Neural cell (in vitro differentiated cells): ENCODE measurements around the gene NOS1AP. TPM values are rescaled to one million over a fixed set of nuclear protein-coding genes. Genes with fewer than 3 reads are reported as not detected.

ENCODE experiments used
- H2AFZ ChIP-seq: fragments of 200-600, 300-800 bp; sonication (generic), shearing (Covaris generic); 2 replicates; pipeline ENCODE4 v1.6.0; 2014; ENCODE audit warnings: low read depth, mild to moderate bottlenecking, antibody characterized with exemption, low read length, moderate library complexity
- H3F3A ChIP-seq: fragments of 200-600 bp; shearing (Covaris generic); 2 replicates; pipeline ENCODE4 v1.6.1; 2016; ENCODE audit warnings: mild to moderate bottlenecking, moderate library complexity, mixed read lengths, antibody characterized with exemption, low read length; ENCODE audit not compliant: insufficient read depth, poor library complexity, severe bottlenecking
- H3K27ac ChIP-seq: fragments of 200-600, 300-800 bp; sonication (generic), shearing (Covaris generic); 2 replicates; pipeline ENCODE4 v1.5.1; 2014; ENCODE audit warnings: mild to moderate bottlenecking, low read length, moderate library complexity
- H3K27me3 ChIP-seq: fragments of 300-800, 200-600 bp; sonication (generic), shearing (Covaris generic); 2 replicates; pipeline ENCODE4 v1.6.0; 2014; ENCODE audit warnings: mild to moderate bottlenecking, low read depth, low read length, moderate library complexity; ENCODE audit not compliant: insufficient read depth
- H3K36me3 ChIP-seq: fragments of 300-800, 200-600 bp; sonication (generic), shearing (Covaris generic); 2 replicates; pipeline ENCODE4 v1.5.1; 2014; ENCODE audit warnings: mild to moderate bottlenecking, antibody characterized with exemption, low read length, moderate library complexity; ENCODE audit not compliant: insufficient read depth
- H3K4me2 ChIP-seq: fragments of 300-800, 200-600 bp; sonication (generic), shearing (Covaris generic); 2 replicates; pipeline ENCODE4 v1.6.0; 2014; ENCODE audit warnings: mild to moderate bottlenecking, low read length
- H3K4me3 ChIP-seq: fragments of 300-800, 200-600 bp; sonication (generic), shearing (Covaris generic); 2 replicates; pipeline ENCODE4 v1.5.1; 2014; ENCODE audit warnings: mild to moderate bottlenecking, low read length, moderate library complexity
- H3K79me2 ChIP-seq: fragments of 200-600 bp; shearing (Covaris generic); replicated peaks from 2 replicates; pipeline ENCODE4 v1.6.0; 2014; ENCODE audit warnings: mild to moderate bottlenecking, low read length, moderate library complexity; ENCODE audit not compliant: insufficient read depth
- H3K9ac ChIP-seq: fragments of 300-800, 200-600 bp; sonication (generic), shearing (Covaris generic); 2 replicates; pipeline ENCODE4 v1.6.1; 2016; ENCODE audit warnings: mild to moderate bottlenecking, low read length, mixed read lengths
- H3K9me2 ChIP-seq: fragments of 200-600 bp; shearing (Covaris generic); 2 replicates; pipeline ENCODE4 v1.6.1; 2016; ENCODE audit warnings: mild to moderate bottlenecking, low read length, mixed read lengths; ENCODE audit not compliant: insufficient read depth
- H3K9me3 ChIP-seq: fragments of 200-600, 300-800 bp; sonication (generic), shearing (Covaris generic); 2 replicates; pipeline ENCODE4 v1.6.1; 2016; ENCODE audit warnings: mild to moderate bottlenecking, mixed run types, low read length, moderate library complexity, mixed read lengths
- H4K20me1 ChIP-seq: fragments of 200-600 bp; shearing (Covaris generic); 2 replicates; pipeline ENCODE4 v1.6.1; 2016; ENCODE audit warnings: mild to moderate bottlenecking, mixed run types; ENCODE audit not compliant: insufficient read depth
- CTCF ChIP-seq: fragments of 450-650 bp; IDR thresholded peaks from 2 replicates; pipeline ENCODE4 v1.5.1; 2014; ENCODE audit warnings: antibody characterized with exemption, mild to moderate bottlenecking, moderate library complexity; ENCODE audit not compliant: poor library complexity, severe bottlenecking
- EP300 ChIP-seq: fragments of 450-650 bp; conservative IDR thresholded peaks from 2 replicates; pipeline ENCODE4 v1.6.1; 2014; ENCODE audit warnings: antibody characterized with exemption, mild to moderate bottlenecking, moderate library complexity; ENCODE audit not compliant: poor library complexity, severe bottlenecking
- EZH2 ChIP-seq: fragments of 200-600, 300-800 bp; shearing (Covaris generic), sonication (generic); IDR thresholded peaks from 2 replicates; pipeline ENCODE4 v1.6.1; 2014; ENCODE audit warnings: antibody characterized with exemption, low read length, borderline replicate concordance, mild to moderate bottlenecking; ENCODE audit not compliant: insufficient read depth, poor library complexity, severe bottlenecking
- MXI1 ChIP-seq: fragments of 450-650 bp; conservative IDR thresholded peaks from 2 replicates; pipeline ENCODE4 v1.6.1; 2014; ENCODE audit warnings: antibody characterized with exemption, mild to moderate bottlenecking; ENCODE audit not compliant: poor library complexity, severe bottlenecking
- POLR2AphosphoS5 ChIP-seq: IDR thresholded peaks from 2 replicates; pipeline ENCODE4 v1.6.1; 2012
- RAD21 ChIP-seq: fragments of 450-650 bp; conservative IDR thresholded peaks from 2 replicates; pipeline ENCODE4 v1.6.1; 2014; ENCODE audit warnings: antibody characterized with exemption, mild to moderate bottlenecking, moderate library complexity
- REST ChIP-seq: IDR thresholded peaks from 2 replicates; pipeline ENCODE4 v1.6.1; 2012; ENCODE audit warnings: borderline replicate concordance
- SMC3 ChIP-seq: fragments of 450-650 bp; conservative IDR thresholded peaks from 2 replicates; pipeline ENCODE4 v1.6.1; 2014; ENCODE audit warnings: antibody characterized with exemption, mild to moderate bottlenecking, moderate library complexity; ENCODE audit not compliant: poor library complexity
- TAF1 ChIP-seq: IDR thresholded peaks from 2 replicates; pipeline ENCODE4 v1.6.1; 2012; ENCODE audit warnings: low read depth
- polyA plus RNA-seq: library from polyadenylated mRNA; depleted of rRNA; stranded (reverse); fragments of >200 nt; gene quantifications from 2 replicates; pipeline ENCODE4 v1.2.3, GENCODE V29; 2014

The NOS1AP gene
- polyA plus RNA-seq, 1 donor from 2014 or later, result 5.3 TPM

- no peaks in the 10 kb centered on the region for H3K27me3 ChIP-seq
- peaks cover 3% of the 10 kb centered on the region for H3K79me2 ChIP-seq
- TF ChIP-seq TAF1 (no peak), EZH2 (no peak), POLR2AphosphoS5 (no peak), MXI1 (no peak), SMC3 (no peak), REST (no peak), RAD21 (no peak), EP300 (no peak), CTCF (no peak)
These were observed 159.1 kb downstream of the NOS1AP start for GRCh38 chr1:162228586-162228985.

GRCh38 chr1:162229549-162229948 lies 160.1 kb downstream of the NOS1AP start:
- Histone ChIP-seq H3K4me2 (no peak overlapping the region), H3K27me3 (no peaks in the 10 kb centered on the region), H3K9me2 (no peaks in the 10 kb centered on the region), H3K79me2 (peaks cover 3% of the 10 kb centered on the region), H3K9me3 (no peaks in the 10 kb centered on the region), H3K9ac (no peak overlapping the region), H3F3A (no peaks in the 10 kb centered on the region), H3K36me3 (no peaks in the 10 kb centered on the region), H4K20me1 (no peaks in the 10 kb centered on the region), H3K27ac (no peak overlapping the region), H3K4me3 (no peak overlapping the region), H2AFZ (no peak overlapping the region)
- TF ChIP-seq CTCF (no peak), EZH2 (no peak), TAF1 (no peak), REST (no peak), SMC3 (no peak), POLR2AphosphoS5 (no peak), RAD21 (no peak), MXI1 (no peak), EP300 (no peak)

More at GRCh38 chr1:162228586-162228985, 159.1 kb downstream of the NOS1AP start:
- no peaks in the 10 kb centered on the region for H3F3A ChIP-seq
- H3K27ac ChIP-seq, result no peak overlapping the region
- no peak overlapping the region for H3K4me2 ChIP-seq
- no peaks in the 10 kb centered on the region for H3K36me3 ChIP-seq
- no peaks in the 10 kb centered on the region for H3K9me2 ChIP-seq
- H4K20me1 ChIP-seq, result no peaks in the 10 kb centered on the region
- no peaks in the 10 kb centered on the region for H3K9me3 ChIP-seq
- H2AFZ ChIP-seq, result no peak overlapping the region
- H3K9ac ChIP-seq, result no peak overlapping the region
- H3K4me3 ChIP-seq, result no peak overlapping the region
